HG03064 (cell line): ENCODE data around the gene WDR13.

Source experiments
- ATAC-seq: cut with Tn5 transposase; IDR thresholded peaks from one replicate; pipeline ENCODE4 v1.9.1; 2021; ENCODE audit warnings: low read depth; ENCODE audit not compliant: unreplicated experiment

The WDR13 gene

GRCh38 chrX:48591255-48591791 is 6.0 kb upstream of the WDR13 start:
- ATAC-seq: no peak

- no peak for ATAC-seq
Observed at GRCh38 chrX:48592971-48593370, 4.3 kb upstream of the WDR13 start.

- no peak for ATAC-seq
Observed at GRCh38 chrX:48595929-48596328, 1.4 kb upstream of the WDR13 start.

- ATAC-seq: no peak
Observed at GRCh38 chrX:48598614-48599013, 1.3 kb downstream of the WDR13 start.

GRCh38 chrX:48599341-48599740 is 2.0 kb downstream of the WDR13 start:
- ATAC-seq: no peak

- ATAC-seq: no peak
Observed at GRCh38 chrX:48600226-48600625, 2.9 kb downstream of the WDR13 start.

- ATAC-seq: no peak
Observed at GRCh38 chrX:48601741-48602394, 4.6 kb downstream of the WDR13 start.

GRCh38 chrX:48604701-48605100 is 7.4 kb downstream of the WDR13 start:
- no peak for ATAC-seq

GRCh38 chrX:48606091-48606490 is 8.8 kb downstream of the WDR13 start:
- ATAC-seq: no peak

- ATAC-seq: no peak
Observed at GRCh38 chrX:48611703-48612102, 14.4 kb downstream of the WDR13 start.

- no peak for ATAC-seq
Observed at GRCh38 chrX:48613502-48614160, 16.3 kb downstream of the WDR13 start.

GRCh38 chrX:48616576-48616975 is 19.3 kb downstream of the WDR13 start:
- ATAC-seq: no peak

- ATAC-seq: no peak
Observed at GRCh38 chrX:48617542-48618340, 20.4 kb downstream of the WDR13 start.

- no peak for ATAC-seq
Observed at GRCh38 chrX:48626401-48627298, 29.4 kb downstream of the WDR13 start.

- peak; percentile 71 for ATAC-seq
Observed at GRCh38 chrX:48631376-48632090, 34.2 kb downstream of the WDR13 start.

- ATAC-seq: no peak
Observed at GRCh38 chrX:48632207-48632606, 34.9 kb downstream of the WDR13 start.

GRCh38 chrX:48636301-48636700 is 39.0 kb downstream of the WDR13 start:
- ATAC-seq: no peak

GRCh38 chrX:48636776-48637175 is 39.5 kb downstream of the WDR13 start:
- no peak for ATAC-seq

- ATAC-seq: no peak
Observed at GRCh38 chrX:48645669-48646068, 48.4 kb downstream of the WDR13 start.

- no peak for ATAC-seq
Observed at GRCh38 chrX:48648336-48648751, 51.1 kb downstream of the WDR13 start.
